ENCODE results near the gene RPN2. TPM values are rescaled to one million over a fixed set of nuclear protein-coding genes. Genes with fewer than 3 reads are reported as not detected.

The RPN2 gene
- total RNA-seq, 1 experiment from 2014 or later = 185 TPM

DNA sequence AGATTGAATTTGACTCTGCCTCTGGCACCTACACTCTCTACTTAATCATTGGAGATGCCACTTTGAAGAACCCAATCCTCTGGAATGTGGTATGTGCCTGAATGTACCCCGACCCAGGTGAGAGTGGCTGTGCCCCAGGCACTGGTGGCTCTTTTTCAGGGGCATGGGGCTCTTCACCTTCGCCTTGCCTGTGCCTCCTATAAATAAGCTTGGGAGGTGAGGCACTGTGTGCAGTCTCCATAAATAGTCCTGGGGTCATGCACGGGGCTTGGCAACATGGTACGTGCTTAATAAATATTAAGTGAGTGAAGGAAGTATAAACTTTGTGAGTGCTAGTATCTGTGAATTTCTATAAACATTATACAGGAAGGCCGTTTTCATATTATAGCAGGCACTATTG, 49.5 kb downstream of the RPN2 start:
- ChIA-PET POLR2A (ENCODE audit: unreplicated experiment) (no interaction called here), CTCF (no interaction called here)
- intact Hi-C loops (cut with micrococcal nuclease; ENCODE audit: unreplicated experiment) = no loop called here
- H3K79me2 ChIP-seq (ENCODE audit: low read depth) = no peaks in the 10 kb centered on the region
- H3K27me3 ChIP-seq (ENCODE audit: insufficient read depth, low read depth) = no peaks in the 10 kb centered on the region
- H3K4me1 ChIP-seq (replicated peaks; ENCODE audit: insufficient read depth) = no peaks in the 10 kb centered on the region
- no peak for TF ChIP-seq EZH2 (IDR thresholded peaks at IDR 0.05; ENCODE audit: low read depth)
- TF ChIP-seq, protein P1, sequence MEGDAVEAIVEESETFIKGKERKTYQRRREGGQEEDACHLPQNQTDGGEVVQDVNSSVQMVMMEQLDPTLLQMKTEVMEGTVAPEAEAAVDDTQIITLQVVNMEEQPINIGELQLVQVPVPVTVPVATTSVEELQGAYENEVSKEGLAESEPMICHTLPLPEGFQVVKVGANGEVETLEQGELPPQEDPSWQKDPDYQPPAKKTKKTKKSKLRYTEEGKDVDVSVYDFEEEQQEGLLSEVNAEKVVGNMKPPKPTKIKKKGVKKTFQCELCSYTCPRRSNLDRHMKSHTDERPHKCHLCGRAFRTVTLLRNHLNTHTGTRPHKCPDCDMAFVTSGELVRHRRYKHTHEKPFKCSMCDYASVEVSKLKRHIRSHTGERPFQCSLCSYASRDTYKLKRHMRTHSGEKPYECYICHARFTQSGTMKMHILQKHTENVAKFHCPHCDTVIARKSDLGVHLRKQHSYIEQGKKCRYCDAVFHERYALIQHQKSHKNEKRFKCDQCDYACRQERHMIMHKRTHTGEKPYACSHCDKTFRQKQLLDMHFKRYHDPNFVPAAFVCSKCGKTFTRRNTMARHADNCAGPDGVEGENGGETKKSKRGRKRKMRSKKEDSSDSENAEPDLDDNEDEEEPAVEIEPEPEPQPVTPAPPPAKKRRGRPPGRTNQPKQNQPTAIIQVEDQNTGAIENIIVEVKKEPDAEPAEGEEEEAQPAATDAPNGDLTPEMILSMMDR (conservative IDR thresholded peaks at IDR 0.05) = no peak
- no TSS peak for BruUV-seq (replicated peaks)
- H3F3A ChIP-seq (ENCODE audit: insufficient read depth, low read depth) = no peaks in the 10 kb centered on the region
- DNase-seq = no peak
- peaks cover 10% of the 10 kb centered on the region for H4K20me1 ChIP-seq (ENCODE audit: insufficient read depth)
- H3K27ac ChIP-seq = no peak overlapping the region
- H3K4me2 ChIP-seq = no peak overlapping the region
- no peak overlapping the region for H3K4me3 ChIP-seq
- no peaks in the 10 kb centered on the region for H3K9me3 ChIP-seq (ENCODE audit: insufficient read depth, low read depth)
- H3K9me2 ChIP-seq (ENCODE audit: insufficient read depth) = no peaks in the 10 kb centered on the region
- H2AFZ ChIP-seq = no peak overlapping the region
- peaks cover 53% of the 10 kb centered on the region for H3K36me3 ChIP-seq (ENCODE audit: low read depth)

DNA sequence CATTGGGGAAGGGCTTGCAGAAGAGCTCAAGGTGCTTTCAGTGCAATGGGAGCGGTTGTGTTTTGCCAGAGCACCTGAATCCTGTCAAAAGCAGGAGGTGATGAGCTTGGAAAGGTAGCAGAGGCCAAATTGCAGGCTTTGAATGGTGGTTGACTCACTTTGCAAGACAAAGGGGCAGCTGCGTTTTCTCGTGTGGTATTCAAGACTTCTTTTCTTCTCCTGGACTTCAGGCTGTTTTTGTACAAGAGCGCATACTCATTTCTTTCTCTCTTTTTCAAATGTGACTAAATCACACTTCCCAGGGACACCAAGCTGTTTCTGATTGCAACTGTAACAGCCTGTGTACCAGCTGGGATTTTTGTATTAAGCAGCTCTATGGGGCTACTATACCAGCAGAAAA, 50.2 kb downstream of the RPN2 start:
- H3K4me2 ChIP-seq = no peak overlapping the region
- H3K9me3 ChIP-seq (ENCODE audit: insufficient read depth, low read depth) = no peaks in the 10 kb centered on the region
- H3K9me2 ChIP-seq (ENCODE audit: insufficient read depth) = no peaks in the 10 kb centered on the region
- POLR2A ChIA-PET (ENCODE audit: unreplicated experiment) = no interaction called here
- DNase-seq = no peak
- intact Hi-C loops (cut with micrococcal nuclease; ENCODE audit: unreplicated experiment) = no loop called here
- H3K27ac ChIP-seq = no peak overlapping the region
- no peaks in the 10 kb centered on the region for H3K27me3 ChIP-seq (ENCODE audit: insufficient read depth, low read depth)
- no peaks in the 10 kb centered on the region for H3K4me1 ChIP-seq (replicated peaks; ENCODE audit: insufficient read depth)
- TF ChIP-seq, protein P1 (conservative IDR thresholded peaks at IDR 0.05) = no peak
- TF ChIP-seq EZH2 (IDR thresholded peaks at IDR 0.05; ENCODE audit: low read depth) = no peak
- H3K4me3 ChIP-seq = no peak overlapping the region
- peaks cover 46% of the 10 kb centered on the region for H3K36me3 ChIP-seq (ENCODE audit: low read depth)
- no peaks in the 10 kb centered on the region for H3F3A ChIP-seq (ENCODE audit: insufficient read depth, low read depth)
- H3K79me2 ChIP-seq (ENCODE audit: low read depth) = no peaks in the 10 kb centered on the region
- no TSS peak for BruUV-seq (replicated peaks)
- CTCF ChIA-PET = no interaction called here
- no peak overlapping the region for H2AFZ ChIP-seq
- H4K20me1 ChIP-seq (ENCODE audit: insufficient read depth) = peaks cover 10% of the 10 kb centered on the region

DNA sequence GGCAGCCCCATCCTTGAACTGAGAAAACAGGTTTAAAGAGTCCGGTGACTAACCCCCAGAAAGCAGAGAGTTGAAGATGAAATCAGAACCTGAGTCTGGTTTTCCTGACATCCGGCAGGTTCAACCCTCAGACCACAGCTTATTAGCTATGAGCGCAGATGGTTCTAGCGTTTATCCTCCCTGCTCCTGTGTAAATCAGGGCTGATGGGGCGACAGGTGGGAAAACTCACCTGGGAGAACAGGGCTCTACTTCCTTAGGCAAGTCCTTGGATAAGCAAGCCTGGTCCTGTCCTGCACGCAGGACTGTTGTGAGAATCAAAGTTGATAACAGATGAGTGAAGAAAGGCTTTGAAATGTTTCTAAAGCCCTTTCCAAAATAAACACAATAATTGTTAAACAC, 51.1 kb downstream of the RPN2 start:
- DNase-seq = no peak
- Histone ChIP-seq H3K9me3 (ENCODE audit: insufficient read depth, low read depth) (no peaks in the 10 kb centered on the region), H3K27me3 (ENCODE audit: insufficient read depth, low read depth) (no peaks in the 10 kb centered on the region), H3K9me2 (ENCODE audit: insufficient read depth) (no peaks in the 10 kb centered on the region), H3K27ac (no peak overlapping the region), H3K79me2 (ENCODE audit: low read depth) (no peaks in the 10 kb centered on the region), H3K36me3 (ENCODE audit: low read depth) (peaks cover 38% of the 10 kb centered on the region), H2AFZ (no peak overlapping the region), H3K4me3 (no peak overlapping the region), H3K4me2 (no peak overlapping the region), H4K20me1 (ENCODE audit: insufficient read depth) (peaks cover 10% of the 10 kb centered on the region), H3F3A (ENCODE audit: insufficient read depth, low read depth) (no peaks in the 10 kb centered on the region), H3K4me1 (replicated peaks; ENCODE audit: insufficient read depth) (no peaks in the 10 kb centered on the region)
- intact Hi-C loops (cut with micrococcal nuclease; ENCODE audit: unreplicated experiment) = no loop called here
- TF ChIP-seq, protein P1 (conservative IDR thresholded peaks at IDR 0.05) = no peak
- no peak for TF ChIP-seq EZH2 (IDR thresholded peaks at IDR 0.05; ENCODE audit: low read depth)
- no TSS peak for BruUV-seq (replicated peaks)
- CTCF ChIA-PET = no interaction called here
- POLR2A ChIA-PET (ENCODE audit: unreplicated experiment) = interaction anchor here (0.5 kb wide), 1 partner anchor 20 kb away, joined by 3 read pairs; no protein-coding TSS in a partner anchor
